GM21576 (cell line): Measurements from ENCODE around the gene TBCK.

Source experiments
- ATAC-seq: cut with Tn5 transposase; IDR thresholded peaks from one replicate; pipeline ENCODE4 v1.9.1; 2021; ENCODE audit warnings: mild to moderate bottlenecking, moderate library complexity; ENCODE audit not compliant: unreplicated experiment

Gene TBCK

GRCh38 chr4:106315968-106316772 lies at the start of gene TBCK, which contains the start of gene AIMP1:
Gene TBCK, minus strand, starts transcription at chr4:106316209. Its CDS starts 7,249 bp downstream, at chr4:106308960.
Gene AIMP1, plus strand, starts transcription at chr4:106316550. Its CDS starts 8,460 bp downstream, at chr4:106325010.
- peak; percentile 83 for ATAC-seq

GRCh38 chr4:106365613-106366012 lies 49.6 kb upstream of the TBCK start:
- ATAC-seq, result no peak

- no peak for ATAC-seq
Measured at GRCh38 chr4:106364282-106364681, 48.3 kb upstream of the TBCK start.

- no peak for ATAC-seq
Measured at GRCh38 chr4:106362086-106362825, 46.2 kb upstream of the TBCK start.

GRCh38 chr4:106358899-106359298 lies 42.9 kb upstream of the TBCK start:
- ATAC-seq, result no peak

GRCh38 chr4:106355193-106355592 lies 39.2 kb upstream of the TBCK start:
- no peak for ATAC-seq

- ATAC-seq, result no peak
Measured at GRCh38 chr4:106353786-106354185, 37.8 kb upstream of the TBCK start.

GRCh38 chr4:106351016-106351415 lies 35.0 kb upstream of the TBCK start:
- no peak for ATAC-seq

- ATAC-seq, result no peak
Measured at GRCh38 chr4:106347167-106347566, 31.2 kb upstream of the TBCK start.

GRCh38 chr4:106344647-106344970 lies 28.6 kb upstream of the TBCK start:
- no peak for ATAC-seq

GRCh38 chr4:106343865-106344646 lies 28.0 kb upstream of the TBCK start:
- ATAC-seq, result no peak

GRCh38 chr4:106340774-106341173 lies 24.8 kb upstream of the TBCK start:
- ATAC-seq, result no peak

- no peak for ATAC-seq
Measured at GRCh38 chr4:106339431-106339830, 23.4 kb upstream of the TBCK start.

- no peak for ATAC-seq
Measured at GRCh38 chr4:106338671-106339070, 22.7 kb upstream of the TBCK start.

GRCh38 chr4:106337916-106338315 lies 21.9 kb upstream of the TBCK start:
- ATAC-seq, result no peak

GRCh38 chr4:106336618-106337017 lies 20.6 kb upstream of the TBCK start:
- no peak for ATAC-seq

GRCh38 chr4:106334741-106335470 lies 18.9 kb upstream of the TBCK start:
- ATAC-seq, result no peak

- ATAC-seq, result no peak
Measured at GRCh38 chr4:106333186-106333585, 17.2 kb upstream of the TBCK start.

- ATAC-seq, result peak; percentile 91
Measured at GRCh38 chr4:106329041-106329618, 13.1 kb upstream of the TBCK start.

GRCh38 chr4:106325800-106326199 lies 9.8 kb upstream of the TBCK start:
- no peak for ATAC-seq
